HEK293T (cell line): Measurements from ENCODE around the gene CEP350.
"Not testable (repeated sequence)": the region's sequence is repeated elsewhere in the genome, so short reads cannot be mapped to it uniquely, and the experiment has no call there.

Source experiments
- CTCF ChIA-PET: fragments of 350-600 bp; formaldehyde crosslinking; extraction: SDS; loops from one replicate; lab custom pipeline; 2021; ENCODE audit warnings: antibody characterized with exemption, inconsistent platforms; lab: Yijun Ruan, JAX
- POLR2A ChIA-PET: fragments of 350-600 bp; formaldehyde crosslinking; extraction: SDS; loops from one replicate; lab custom pipeline; 2020; ENCODE audit warnings: antibody characterized with exemption, inconsistent platforms; lab: Yijun Ruan, JAX
- DNase-seq: peaks from one replicate; pipeline ENCODE4 v3.0.0; 2012; ENCODE audit warnings: mixed read lengths; ENCODE audit errors: extremely low spot score
- ARNT ChIP-seq: fragments of 450-650 bp; IDR thresholded peaks from 2 replicates; pipeline ENCODE4 v1.6.1; 2017; ENCODE audit warnings: mild to moderate bottlenecking
- BHLHE40 ChIP-seq: fragments of 450-650 bp; IDR thresholded peaks from 2 replicates; pipeline ENCODE4 v1.6.1; 2016; ENCODE audit warnings: mild to moderate bottlenecking, moderate library complexity, borderline replicate concordance
- CTBP1 ChIP-seq: fragments of 450-650 bp; IDR thresholded peaks from 2 replicates; pipeline ENCODE4 v1.6.1; 2016; ENCODE audit warnings: borderline replicate concordance
- ELF4 ChIP-seq: fragments of 450-650 bp; IDR thresholded peaks from 2 replicates; pipeline ENCODE4 v1.6.1; 2017; ENCODE audit warnings: antibody characterized with exemption
- FOXA1 ChIP-seq: fragments of 450-650 bp; IDR thresholded peaks from 2 replicates; pipeline ENCODE4 v1.6.1; 2016; ENCODE audit warnings: mild to moderate bottlenecking
- FOXK2 ChIP-seq: fragments of 450-650 bp; IDR thresholded peaks from 2 replicates; pipeline ENCODE4 v1.6.1; 2016; ENCODE audit warnings: mild to moderate bottlenecking
- FOXM1 ChIP-seq: fragments of 450-650 bp; IDR thresholded peaks from 2 replicates; pipeline ENCODE4 v1.6.1; 2017; ENCODE audit warnings: mild to moderate bottlenecking, borderline replicate concordance
- HDGF ChIP-seq: fragments of 450-650 bp; IDR thresholded peaks from 2 replicates; pipeline ENCODE4 v1.6.1; 2017; ENCODE audit warnings: antibody characterized with exemption, borderline replicate concordance
- L3MBTL2 ChIP-seq: fragments of 450-650 bp; conservative IDR thresholded peaks from 2 replicates; pipeline ENCODE4 v1.6.1; 2016; ENCODE audit warnings: mild to moderate bottlenecking
- LEF1 ChIP-seq: fragments of 450-650 bp; IDR thresholded peaks from 2 replicates; pipeline ENCODE4 v1.6.1; 2017; ENCODE audit warnings: mild to moderate bottlenecking, borderline replicate concordance
- NFRKB ChIP-seq: fragments of 450-650 bp; IDR thresholded peaks from 2 replicates; pipeline ENCODE4 v1.6.1; 2016; ENCODE audit warnings: mild to moderate bottlenecking, moderate library complexity
- SP1 ChIP-seq: fragments of 450-650 bp; IDR thresholded peaks from 2 replicates; pipeline ENCODE4 v1.6.1; 2017
- SUZ12 ChIP-seq: fragments of 450-650 bp; IDR thresholded peaks from 2 replicates; pipeline ENCODE4 v1.6.1; 2016; ENCODE audit warnings: mild to moderate bottlenecking
- TARDBP ChIP-seq: fragments of 450-650 bp; IDR thresholded peaks from 2 replicates; pipeline ENCODE4 v1.6.1; 2016
- ZNF384 ChIP-seq: fragments of 450-650 bp; IDR thresholded peaks from 2 replicates; pipeline ENCODE4 v1.6.1; 2016
- TF ChIP-seq, protein P1 (sequence below): fragments of 450-650 bp; IDR thresholded peaks from 2 replicates; pipeline ENCODE4 v1.6.1; 2016

Gene CEP350

DNA sequence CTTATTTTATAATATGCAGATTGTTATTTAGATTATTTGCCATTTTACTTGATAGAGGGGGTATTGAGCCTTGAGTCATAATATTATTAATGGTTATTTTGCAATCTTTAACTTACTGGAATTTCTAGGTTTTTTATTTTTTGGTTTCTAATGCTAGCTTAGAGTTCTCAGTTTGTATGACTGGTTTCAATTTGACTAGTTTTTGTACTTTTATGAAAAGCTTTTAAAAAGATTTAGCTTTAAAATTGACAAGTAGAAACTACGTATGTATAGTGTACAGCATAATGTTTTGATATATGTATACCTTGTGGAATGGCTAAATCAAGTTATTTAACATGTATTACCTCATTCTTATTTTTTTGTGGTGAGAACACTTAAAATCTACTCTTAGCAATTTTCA is 41.5 kb downstream of the CEP350 start:
- CTCF ChIA-PET: no interaction called here
- no peak for DNase-seq
- TF ChIP-seq HDGF: no peak
- TF ChIP-seq, protein P1, sequence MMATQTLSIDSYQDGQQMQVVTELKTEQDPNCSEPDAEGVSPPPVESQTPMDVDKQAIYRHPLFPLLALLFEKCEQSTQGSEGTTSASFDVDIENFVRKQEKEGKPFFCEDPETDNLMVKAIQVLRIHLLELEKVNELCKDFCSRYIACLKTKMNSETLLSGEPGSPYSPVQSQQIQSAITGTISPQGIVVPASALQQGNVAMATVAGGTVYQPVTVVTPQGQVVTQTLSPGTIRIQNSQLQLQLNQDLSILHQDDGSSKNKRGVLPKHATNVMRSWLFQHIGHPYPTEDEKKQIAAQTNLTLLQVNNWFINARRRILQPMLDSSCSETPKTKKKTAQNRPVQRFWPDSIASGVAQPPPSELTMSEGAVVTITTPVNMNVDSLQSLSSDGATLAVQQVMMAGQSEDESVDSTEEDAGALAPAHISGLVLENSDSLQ: no peak
- TF ChIP-seq SUZ12: no peak
- TF ChIP-seq BHLHE40: no peak
- no peak for TF ChIP-seq LEF1
- no peak for TF ChIP-seq TARDBP
- POLR2A ChIA-PET: no interaction called here

DNA sequence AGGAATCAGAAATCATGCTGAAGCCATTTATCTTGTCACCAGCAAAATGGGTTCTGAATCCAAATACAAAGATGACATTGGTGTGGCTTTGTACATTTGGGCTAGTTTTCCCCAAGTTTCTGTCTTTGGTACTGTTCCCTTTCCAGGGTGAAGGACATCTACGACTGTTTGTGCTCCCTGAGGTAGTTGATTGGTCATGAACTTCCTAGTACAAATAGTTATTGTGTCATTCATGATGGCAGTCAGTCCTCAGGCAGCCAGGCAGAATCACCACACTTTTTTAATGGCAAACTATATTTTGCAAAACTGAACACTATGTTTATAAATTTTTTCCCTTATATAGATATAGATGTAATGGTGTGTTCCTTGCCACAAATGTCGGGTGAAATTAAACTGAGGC is 46.0 kb downstream of the CEP350 start:
- DNase-seq: no peak
- POLR2A ChIA-PET: no interaction called here
- CTCF ChIA-PET: no interaction called here
- TF ChIP-seq ARNT: no peak
- TF ChIP-seq BHLHE40: no peak
- no peak for TF ChIP-seq NFRKB
- no peak for TF ChIP-seq L3MBTL2
- TF ChIP-seq, protein P1: no peak
- no peak for TF ChIP-seq HDGF
- no peak for TF ChIP-seq SP1
- no peak for TF ChIP-seq ZNF384
- TF ChIP-seq FOXK2: no peak
- TF ChIP-seq SUZ12: no peak
- TF ChIP-seq TARDBP: no peak

DNA sequence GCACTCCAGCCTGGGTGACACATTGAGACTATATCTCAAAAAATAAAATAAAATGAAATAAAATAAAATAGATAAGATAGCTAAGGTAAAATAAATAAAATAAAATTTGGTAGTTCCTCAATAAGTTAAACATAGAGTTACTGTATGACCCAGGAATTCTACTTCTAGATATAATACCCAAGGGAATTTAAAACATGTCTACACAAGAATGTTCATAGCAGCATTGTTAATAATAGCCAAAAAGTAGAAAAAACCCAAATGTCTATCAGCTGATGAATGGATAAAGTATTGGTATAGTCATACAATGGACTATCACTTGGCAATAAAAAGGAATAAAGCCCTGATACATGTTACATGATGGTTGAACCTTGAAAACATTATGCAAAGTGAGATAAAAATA is 47.8 kb downstream of the CEP350 start:
- CTCF ChIA-PET: interaction anchor here (0.7 kb wide), 1 partner anchor 230 kb away, joined by 3 read pairs; no protein-coding TSS in a partner anchor
- POLR2A ChIA-PET: no interaction called here
- no peak for DNase-seq
- TF ChIP-seq ARNT (no peak), NFRKB (no peak)

DNA sequence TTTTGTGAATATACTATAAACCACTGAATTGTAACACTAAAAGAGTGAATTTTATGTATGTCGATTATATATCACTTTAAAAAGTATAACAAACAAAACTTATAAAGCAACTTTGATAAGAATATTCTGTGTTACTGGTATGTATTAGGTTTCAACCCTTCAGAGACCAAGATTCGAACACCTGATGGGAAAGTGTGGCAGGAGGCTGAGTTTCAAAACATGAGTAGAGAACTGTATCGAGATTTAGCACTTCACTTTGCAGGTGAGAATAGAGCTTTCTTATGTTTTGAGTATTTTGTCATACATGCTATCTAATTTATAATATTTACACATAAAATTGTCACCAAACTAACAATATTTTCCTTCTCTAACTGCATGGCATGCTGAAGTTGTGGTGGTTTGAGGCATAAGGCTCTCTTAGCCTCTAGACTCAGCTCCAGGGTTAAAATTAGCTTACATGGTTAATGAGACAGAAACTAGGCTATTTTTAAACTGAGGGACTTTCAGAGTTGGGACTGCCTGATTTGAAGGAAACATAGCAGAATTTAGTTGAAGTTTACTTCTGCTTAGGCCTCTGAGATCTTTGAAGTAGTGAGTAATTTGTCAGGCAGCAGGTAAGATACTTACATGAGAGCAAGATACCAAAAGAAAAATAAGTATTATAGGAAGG is 48.6 kb downstream of the CEP350 start:
- ChIA-PET POLR2A (interaction anchor here (1.0 kb wide), 1 partner anchor 121 kb away, joined by 3 read pairs; no protein-coding TSS in a partner anchor), CTCF (no interaction called here)
- TF ChIP-seq, protein P1: no peak
- TF ChIP-seq FOXK2: no peak
- no peak for TF ChIP-seq FOXA1
- no peak for TF ChIP-seq ARNT
- no peak for TF ChIP-seq CTBP1
- no peak for TF ChIP-seq SP1
- DNase-seq: no peak

DNA sequence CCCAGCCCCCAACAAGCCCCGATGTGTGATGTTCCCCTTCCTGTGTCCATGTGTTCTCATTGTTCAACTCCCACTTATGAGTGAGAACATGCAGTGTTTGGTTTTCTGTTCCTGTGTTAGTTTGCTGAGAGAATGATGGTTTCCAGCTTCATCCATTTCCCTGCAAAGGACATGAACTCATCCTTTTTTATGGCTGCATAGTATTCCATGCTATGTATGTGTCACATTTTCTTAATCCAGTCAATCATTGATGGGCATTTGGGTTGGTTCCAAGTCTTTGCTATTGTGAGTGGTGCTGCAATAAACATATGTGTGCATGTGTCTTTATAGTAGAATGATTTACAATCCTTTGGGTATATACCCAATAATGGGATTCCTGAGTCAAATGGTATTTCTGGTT is 52.2 kb downstream of the CEP350 start:
- POLR2A ChIA-PET, DNase-seq, CTCF ChIA-PET: not testable (repeated sequence)

DNA sequence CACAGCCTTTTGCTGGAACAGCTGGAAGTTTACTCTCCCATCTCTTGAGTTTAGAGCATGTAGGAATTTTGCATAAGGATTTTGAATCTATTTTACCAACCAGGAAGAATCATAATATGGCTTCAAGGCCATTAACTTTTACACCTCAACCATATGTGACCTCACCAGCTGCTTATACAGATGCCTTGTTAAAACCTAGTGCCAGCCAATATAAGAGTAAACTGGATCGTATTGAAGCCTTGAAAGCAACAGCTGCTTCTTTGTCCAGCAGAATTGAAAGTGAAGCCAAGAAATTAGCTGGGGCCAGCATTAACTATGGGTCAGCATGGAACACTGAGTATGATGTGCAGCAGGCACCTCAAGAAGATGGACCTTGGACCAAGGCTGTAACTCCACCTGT is 65.4 kb downstream of the CEP350 start:
- CTCF ChIA-PET: no interaction called here
- POLR2A ChIA-PET: no interaction called here
- no peak for DNase-seq
- TF ChIP-seq SP1 (no peak), TARDBP (no peak), LEF1 (no peak), SUZ12 (no peak), ZNF384 (no peak), FOXM1 (no peak), ELF4 (no peak), BHLHE40 (no peak), FOXK2 (no peak), ARNT (no peak), FOXA1 (no peak)
- TF ChIP-seq, protein P1: no peak

DNA sequence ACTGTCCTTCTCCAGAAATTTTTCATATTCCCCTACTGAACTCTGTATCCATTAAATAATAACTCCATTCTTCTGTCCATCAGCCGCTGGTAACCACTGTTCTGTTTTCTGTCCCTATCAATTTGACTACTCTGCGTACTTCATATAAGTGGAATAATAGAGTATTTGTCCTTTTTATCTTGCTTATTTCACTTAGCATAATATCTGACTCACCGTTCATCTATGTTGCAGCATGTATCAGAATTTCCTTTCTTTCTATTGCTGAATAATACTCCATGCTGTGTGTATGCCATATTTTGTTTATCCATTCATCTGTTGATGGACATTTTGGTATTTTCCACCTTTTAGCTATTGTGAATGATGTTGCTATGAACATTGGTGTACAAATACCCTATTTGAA is 71.9 kb downstream of the CEP350 start:
- CTCF ChIA-PET: no interaction called here
- no peak for TF ChIP-seq FOXM1
- no peak for TF ChIP-seq SP1
- no peak for TF ChIP-seq SUZ12
- TF ChIP-seq ZNF384: no peak
- TF ChIP-seq ARNT: no peak
- no peak for TF ChIP-seq L3MBTL2
- no peak for TF ChIP-seq LEF1
- no peak for TF ChIP-seq BHLHE40
- no peak for TF ChIP-seq CTBP1
- no peak for TF ChIP-seq HDGF
- no peak for TF ChIP-seq TARDBP
- TF ChIP-seq FOXK2: no peak
- TF ChIP-seq FOXA1: no peak

More for the DNA sequence above, 71.9 kb downstream of the CEP350 start:
- POLR2A ChIA-PET: no interaction called here
- DNase-seq: no peak
